ENCODE measurements around the gene GMPR. TPM values are rescaled to one million over a fixed set of nuclear protein-coding genes. Genes with fewer than 3 reads are reported as not detected.

Gene GMPR
- total RNA-seq, 2 experiments from 2014 or later: not detected

DNA sequence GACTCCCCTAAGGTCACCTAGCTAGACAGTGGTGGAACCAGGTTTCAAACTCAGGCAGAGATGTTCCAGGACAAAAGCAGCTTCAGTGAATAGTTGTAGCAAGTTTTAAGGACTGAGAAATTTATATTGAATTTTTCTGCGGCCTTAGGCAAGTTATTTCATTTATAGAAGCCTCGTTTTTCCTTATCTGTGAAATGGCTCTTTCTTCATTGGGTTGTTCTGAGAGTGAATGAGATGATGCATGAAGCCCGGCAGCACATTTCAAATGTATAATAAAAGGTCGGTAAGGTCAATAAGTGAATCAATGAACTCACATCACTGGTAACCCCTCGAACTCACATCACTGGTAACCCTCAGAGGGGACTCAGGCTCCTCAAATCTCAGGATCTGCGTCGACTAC is 1.1 kb upstream of the GMPR start:
- Histone ChIP-seq H3K36me3 (ENCODE audit: insufficient read depth, low read length) (no peaks in the 10 kb centered on the region), H3K4me2 (ENCODE audit: low read length) (no peak overlapping the region), H3K27ac (ENCODE audit: low read depth, low read length, poor library complexity, severe bottlenecking) (no peak overlapping the region), H3K9me2 (ENCODE audit: insufficient read depth, low read length) (no peaks in the 10 kb centered on the region), H2AFZ (ENCODE audit: low read length) (no peak overlapping the region), H3K9me3 (ENCODE audit: low read length) (no peaks in the 10 kb centered on the region), H3K4me3 (ENCODE audit: low read depth, low read length, poor library complexity, severe bottlenecking) (no peak overlapping the region), H3K79me2 (ENCODE audit: insufficient read depth, low read depth, low read length) (no peaks in the 10 kb centered on the region), H3K4me1 (ENCODE audit: insufficient read depth, low read length, poor library complexity, severe bottlenecking) (peaks cover 5% of the 10 kb centered on the region), H4K20me1 (ENCODE audit: insufficient read depth, low read length) (no peaks in the 10 kb centered on the region)
- ChIA-PET POLR2A (no interaction called here), CTCF (ENCODE audit: unreplicated experiment) (no interaction called here)
- TF ChIP-seq CTCF (conservative IDR thresholded peaks at IDR 0.05; ENCODE audit: low read length) (no peak), EZH2phosphoT487 (IDR thresholded peaks at IDR 0.05; ENCODE audit: borderline replicate concordance, low read depth, low read length) (no peak)
- intact Hi-C loops (cut with micrococcal nuclease; ENCODE audit: unreplicated experiment): no loop called here
- BruUV-seq (replicated peaks): no TSS peak
- DNase-seq (ENCODE audit: low spot score): no peak

GRCh38 chr6:16238963-16239797 is 793 bp downstream of the GMPR start:
- Histone ChIP-seq H3K4me2 (ENCODE audit: low read length) (no peak overlapping the region), H3K4me3 (ENCODE audit: low read depth, low read length, poor library complexity, severe bottlenecking) (no peak overlapping the region), H3K9me2 (ENCODE audit: insufficient read depth, low read length) (no peaks in the 10 kb centered on the region), H3K27ac (ENCODE audit: low read depth, low read length, poor library complexity, severe bottlenecking) (no peak overlapping the region), H3K79me2 (ENCODE audit: insufficient read depth, low read depth, low read length) (no peaks in the 10 kb centered on the region), H3K9me3 (ENCODE audit: low read length) (no peaks in the 10 kb centered on the region), H4K20me1 (ENCODE audit: insufficient read depth, low read length) (no peaks in the 10 kb centered on the region), H3K4me1 (ENCODE audit: insufficient read depth, low read length, poor library complexity, severe bottlenecking) (peaks cover 5% of the 10 kb centered on the region), H2AFZ (ENCODE audit: low read length) (no peak overlapping the region), H3K36me3 (ENCODE audit: insufficient read depth, low read length) (no peaks in the 10 kb centered on the region)
- TF ChIP-seq EZH2phosphoT487 (IDR thresholded peaks at IDR 0.05; ENCODE audit: borderline replicate concordance, low read depth, low read length) (no peak), CTCF (conservative IDR thresholded peaks at IDR 0.05; ENCODE audit: low read length) (no peak)
- no TSS peak for BruUV-seq (replicated peaks)
- intact Hi-C loops (cut with micrococcal nuclease; ENCODE audit: unreplicated experiment): no loop called here
- ChIA-PET POLR2A (no interaction called here), CTCF (ENCODE audit: unreplicated experiment) (no interaction called here)
- DNase-seq (ENCODE audit: low spot score): no peak

- no TSS peak for BruUV-seq (replicated peaks)
- H3K9me3 ChIP-seq (ENCODE audit: low read length): no peaks in the 10 kb centered on the region
- H2AFZ ChIP-seq (ENCODE audit: low read length): no peak overlapping the region
- TF ChIP-seq CTCF (conservative IDR thresholded peaks at IDR 0.05; ENCODE audit: low read length) (no peak), EZH2phosphoT487 (IDR thresholded peaks at IDR 0.05; ENCODE audit: borderline replicate concordance, low read depth, low read length) (no peak)
- H3K27ac ChIP-seq (ENCODE audit: low read depth, low read length, poor library complexity, severe bottlenecking): no peak overlapping the region
- no peaks in the 10 kb centered on the region for H3K79me2 ChIP-seq (ENCODE audit: insufficient read depth, low read depth, low read length)
- H3K4me3 ChIP-seq (ENCODE audit: low read depth, low read length, poor library complexity, severe bottlenecking): no peak overlapping the region
- H3K9me2 ChIP-seq (ENCODE audit: insufficient read depth, low read length): no peaks in the 10 kb centered on the region
- CTCF ChIA-PET (ENCODE audit: unreplicated experiment): no interaction called here
- H3K4me2 ChIP-seq (ENCODE audit: low read length): no peak overlapping the region
- H3K4me1 ChIP-seq (ENCODE audit: insufficient read depth, low read length, poor library complexity, severe bottlenecking): peaks cover 5% of the 10 kb centered on the region
- intact Hi-C loops (cut with micrococcal nuclease; ENCODE audit: unreplicated experiment): no loop called here
- H4K20me1 ChIP-seq (ENCODE audit: insufficient read depth, low read length): no peaks in the 10 kb centered on the region
- POLR2A ChIA-PET: no interaction called here
- no peaks in the 10 kb centered on the region for H3K36me3 ChIP-seq (ENCODE audit: insufficient read depth, low read length)
- DNase-seq (ENCODE audit: low spot score): no peak
Measured at GRCh38 chr6:16239798-16240123, 1.4 kb downstream of the GMPR start.

All from OCI-LY7 (cell line).